ENCODE data around the gene FAM20A.

FAM20A gene

GRCh38 chr17:68489919-68490318 lies 111.2 kb downstream of the FAM20A start:
- no peak for DNase-seq

All from inflammatory macrophage treated with lipopolysaccharide for 1 hour (primary cell).